Measurements from ENCODE around the gene NEK6. TPM values are rescaled to one million over a fixed set of nuclear protein-coding genes. Genes with fewer than 3 reads are reported as not detected.

Gene NEK6
- total and polyA plus RNA-seq, 11 donors: 1.8 to 42.4 (median 6.4) TPM

GRCh38 chr9:124388275-124389048, 130.7 kb downstream of the NEK6 start:
- 74 to 87% (median 85%) methylated on average over 12 of the region's 12 CpGs for WGBS, 4 donors
- DNase-seq (no peak), ATAC-seq (peak in 3 of 4 donors; percentile 34 to 45 (median 39))
- Histone ChIP-seq H3K9me3 (no peaks in the 10 kb centered on the region), H3K27ac (no peak overlapping the region), H3K27me3 (no peaks in the 10 kb centered on the region), H3K36me3 (peaks cover 0 to 21% (median 9%) of the 10 kb centered on the region in 9 donors), H3K4me3 (no peak overlapping the region), H3K4me1 (peaks cover 0 to 72% (median 63%) of the 10 kb centered on the region in 12 donors)
- no peak for TF ChIP-seq CTCF (IDR thresholded peaks at IDR 0.05)
- intact Hi-C loops (cut with DNase I): loop anchor here in 2 of 10 donors (5.0 to 10.0 kb wide), 2 partner anchors 256 to 264 kb away; no protein-coding TSS in a partner anchor

DNA sequence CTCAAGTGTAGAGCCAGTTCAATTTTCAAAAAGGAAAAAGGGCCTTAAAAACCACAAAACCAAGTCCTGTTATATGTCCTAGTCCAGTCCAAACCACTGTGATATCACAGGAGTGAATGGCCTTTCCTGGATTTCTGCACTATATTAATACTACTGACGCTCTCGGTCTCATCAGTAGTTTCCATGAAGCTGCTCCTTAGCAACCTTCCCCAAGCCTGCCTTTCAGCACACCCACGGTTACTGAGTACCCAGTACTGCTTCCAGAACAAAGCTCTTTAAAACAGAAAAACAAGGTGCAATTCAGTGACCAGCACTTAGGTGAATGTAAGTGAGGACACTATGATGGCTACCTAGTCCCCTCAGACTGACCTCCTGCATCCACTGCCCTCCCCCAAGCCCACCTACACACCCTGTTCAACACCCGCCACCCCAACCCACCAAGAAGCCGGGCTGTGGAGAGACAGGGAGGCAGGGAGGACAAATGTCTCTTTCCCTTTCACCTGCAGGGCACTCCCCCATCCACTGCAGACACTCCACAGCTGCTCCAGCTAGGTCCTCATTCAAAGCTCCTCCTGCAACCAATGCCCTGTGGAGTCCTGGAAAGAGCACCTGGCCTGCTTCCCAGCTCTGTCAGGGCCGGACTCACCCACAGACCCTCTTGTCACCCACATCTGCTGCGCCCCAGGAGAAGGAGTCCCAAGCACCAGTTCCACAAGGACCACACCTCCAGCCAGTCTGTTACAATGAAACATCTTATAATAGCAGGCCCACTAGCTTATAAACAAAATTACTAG, 131.6 kb downstream of the NEK6 start:
- intact Hi-C loops (cut with DNase I): loop anchor here in 2 of 10 donors (5.0 to 10.0 kb wide), 2 partner anchors 257 to 265 kb away; no protein-coding TSS in a partner anchor

GRCh38 chr9:124390794-124391658, 133.3 kb downstream of the NEK6 start:
- Histone ChIP-seq H3K27ac (no peak overlapping the region), H3K36me3 (peaks cover 0 to 28% (median 7%) of the 10 kb centered on the region in 9 donors), H3K4me3 (no peak overlapping the region), H3K27me3 (no peaks in the 10 kb centered on the region), H3K9me3 (no peaks in the 10 kb centered on the region), H3K4me1 (peaks cover 0 to 85% (median 47%) of the 10 kb centered on the region in 12 donors)
- TF ChIP-seq CTCF (IDR thresholded peaks at IDR 0.05) (no peak), POLR2A (IDR thresholded peaks at IDR 0.05) (no peak)
- ATAC-seq: no peak
- DNase-seq: no peak
- intact Hi-C loops (cut with DNase I): loop anchor here in 5 of 10 donors (5.0 to 10.0 kb wide), 2 partner anchors 266 to 269 kb away; no protein-coding TSS in a partner anchor
- 55 to 67% (median 63%) methylated on average over 9 of the region's 9 CpGs for WGBS, 4 donors

More for the DNA sequence above, 131.6 kb downstream of the NEK6 start:
- peaks cover 0 to 80% (median 62%) of the 10 kb centered on the region in 12 donors for H3K4me1 ChIP-seq
- H3K36me3 ChIP-seq: peaks cover 0 to 19% (median 7%) of the 10 kb centered on the region in 9 donors
- no peaks in the 10 kb centered on the region for H3K27me3 ChIP-seq
- ATAC-seq (peak in 3 of 4 donors; percentile 10 to 53 (median 37)), DNase-seq (no peak)
- TF ChIP-seq CTCF (IDR thresholded peaks at IDR 0.05) (no peak), POLR2A (IDR thresholded peaks at IDR 0.05) (no peak)
- H3K4me3 ChIP-seq: no peak overlapping the region
- H3K9me3 ChIP-seq: no peaks in the 10 kb centered on the region
- H3K27ac ChIP-seq: no peak overlapping the region
- WGBS, 4 donors: 64 to 84% (median 70%) methylated on average over 7 of the region's 7 CpGs
